Measurements from ENCODE around the gene AKR1B1. TPM values are rescaled to one million over a fixed set of nuclear protein-coding genes. Genes with fewer than 3 reads are reported as not detected.

The AKR1B1 gene
- total and polyA plus RNA-seq, 2 donors (not counting 1 experiment from before 2014, with no cell fraction given): 170 to 213 TPM

DNA sequence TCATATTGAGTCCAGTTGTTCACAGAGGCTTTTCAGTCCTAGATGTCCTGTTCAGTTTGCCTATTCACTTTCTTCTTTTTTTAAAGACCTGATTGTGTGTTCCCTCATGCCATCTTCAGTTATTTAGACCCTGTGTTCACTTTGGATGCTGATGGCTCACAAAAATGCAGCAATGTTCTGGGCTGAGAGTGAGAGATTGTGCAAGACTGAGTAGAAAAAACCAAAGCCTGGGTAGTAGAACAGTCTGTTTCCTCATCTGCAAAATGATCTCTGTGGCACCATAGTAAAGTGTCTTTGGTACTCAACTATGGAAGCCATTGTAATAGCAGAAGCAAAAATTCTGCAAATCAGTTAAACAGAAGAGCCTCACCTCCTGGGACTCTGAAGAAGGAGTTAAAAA is 43.2 kb downstream of the AKR1B1 start:
- Histone ChIP-seq H2AFZ (ENCODE audit: low read length) (no peak overlapping the region), H3K27me3 (ENCODE audit: control insufficient read depth, insufficient read depth, low read length) (no peaks in the 10 kb centered on the region), H3K4me3 (replicated peaks in 1 of 4; ENCODE audit: control extremely low read depth in 1 of 4, insufficient read depth in 1 of 4, low read depth in 3 of 4, low read length in 4 of 4) (no peak overlapping the region), H3K36me3 (ENCODE audit: control insufficient read depth, insufficient read depth, low read length) (no peaks in the 10 kb centered on the region), H3K79me2 (ENCODE audit: control insufficient read depth, insufficient read depth, low read length) (no peaks in the 10 kb centered on the region), H3K9me3 (ENCODE audit: control insufficient read depth, insufficient read depth, low read depth, low read length) (no peaks in the 10 kb centered on the region), H3K4me1 (ENCODE audit: control insufficient read depth, extremely low read depth, insufficient read depth, low read length) (no peaks in the 10 kb centered on the region), H3K27ac (ENCODE audit: insufficient read depth, low read length) (no peak overlapping the region), H3K4me2 (ENCODE audit: extremely low read depth, insufficient read depth, low read length) (no peak overlapping the region), H3K9ac (ENCODE audit: insufficient read depth, low read length) (no peak overlapping the region), H4K20me1 (ENCODE audit: control insufficient read depth, extremely low read depth, insufficient read depth, low read length) (no peaks in the 10 kb centered on the region)
- TF ChIP-seq, protein P1, sequence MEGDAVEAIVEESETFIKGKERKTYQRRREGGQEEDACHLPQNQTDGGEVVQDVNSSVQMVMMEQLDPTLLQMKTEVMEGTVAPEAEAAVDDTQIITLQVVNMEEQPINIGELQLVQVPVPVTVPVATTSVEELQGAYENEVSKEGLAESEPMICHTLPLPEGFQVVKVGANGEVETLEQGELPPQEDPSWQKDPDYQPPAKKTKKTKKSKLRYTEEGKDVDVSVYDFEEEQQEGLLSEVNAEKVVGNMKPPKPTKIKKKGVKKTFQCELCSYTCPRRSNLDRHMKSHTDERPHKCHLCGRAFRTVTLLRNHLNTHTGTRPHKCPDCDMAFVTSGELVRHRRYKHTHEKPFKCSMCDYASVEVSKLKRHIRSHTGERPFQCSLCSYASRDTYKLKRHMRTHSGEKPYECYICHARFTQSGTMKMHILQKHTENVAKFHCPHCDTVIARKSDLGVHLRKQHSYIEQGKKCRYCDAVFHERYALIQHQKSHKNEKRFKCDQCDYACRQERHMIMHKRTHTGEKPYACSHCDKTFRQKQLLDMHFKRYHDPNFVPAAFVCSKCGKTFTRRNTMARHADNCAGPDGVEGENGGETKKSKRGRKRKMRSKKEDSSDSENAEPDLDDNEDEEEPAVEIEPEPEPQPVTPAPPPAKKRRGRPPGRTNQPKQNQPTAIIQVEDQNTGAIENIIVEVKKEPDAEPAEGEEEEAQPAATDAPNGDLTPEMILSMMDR (conservative IDR thresholded peaks at IDR 0.05 in 1 of 2, IDR thresholded peaks at IDR 0.05 in 1 of 2; ENCODE audit: low read depth in 1 of 2, low read length in 2 of 2): no peak
- TF ChIP-seq EZH2 (IDR thresholded peaks at IDR 0.05; ENCODE audit: low read length, missing control alignments): no peak
- no peak for DNase-seq (ENCODE audit: low read depth in 2 of 2)

DNA sequence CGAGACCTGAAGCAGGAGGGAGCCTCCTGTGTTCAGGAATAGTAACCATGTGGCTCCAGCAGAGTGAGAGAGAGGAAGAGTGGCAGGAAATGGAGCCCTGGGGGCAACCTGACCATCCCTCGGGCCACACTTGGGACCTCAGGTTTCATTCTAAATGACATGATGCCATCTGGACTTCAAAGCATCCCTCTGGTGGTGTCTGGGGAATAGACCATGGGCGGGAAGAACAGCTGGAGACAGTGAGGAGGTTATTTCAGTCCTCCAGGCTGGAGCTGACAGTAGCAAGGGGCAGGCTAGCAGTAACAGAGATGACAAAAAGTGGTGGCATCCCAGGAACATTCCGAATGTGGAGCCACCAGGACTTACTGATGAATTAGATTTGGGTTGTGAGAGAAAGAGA is 44.8 kb downstream of the AKR1B1 start:
- no peak overlapping the region for H3K4me2 ChIP-seq (ENCODE audit: extremely low read depth, insufficient read depth, low read length)
- no peak overlapping the region for H2AFZ ChIP-seq (ENCODE audit: low read length)
- no peaks in the 10 kb centered on the region for H4K20me1 ChIP-seq (ENCODE audit: control insufficient read depth, extremely low read depth, insufficient read depth, low read length)
- no peak overlapping the region for H3K27ac ChIP-seq (ENCODE audit: insufficient read depth, low read length)
- H3K27me3 ChIP-seq (ENCODE audit: control insufficient read depth, insufficient read depth, low read length): peaks cover 3% of the 10 kb centered on the region
- no peak overlapping the region for H3K4me3 ChIP-seq (replicated peaks in 1 of 4; ENCODE audit: control extremely low read depth in 1 of 4, insufficient read depth in 1 of 4, low read depth in 3 of 4, low read length in 4 of 4)
- no peaks in the 10 kb centered on the region for H3K9me3 ChIP-seq (ENCODE audit: control insufficient read depth, insufficient read depth, low read depth, low read length)
- TF ChIP-seq, protein P1 (conservative IDR thresholded peaks at IDR 0.05 in 1 of 2, IDR thresholded peaks at IDR 0.05 in 1 of 2; ENCODE audit: low read depth in 1 of 2, low read length in 2 of 2): no peak
- no peak for TF ChIP-seq EZH2 (IDR thresholded peaks at IDR 0.05; ENCODE audit: low read length, missing control alignments)
- H3K36me3 ChIP-seq (ENCODE audit: control insufficient read depth, insufficient read depth, low read length): no peaks in the 10 kb centered on the region
- DNase-seq (ENCODE audit: low read depth in 2 of 2): no peak
- H3K4me1 ChIP-seq (ENCODE audit: control insufficient read depth, extremely low read depth, insufficient read depth, low read length): no peaks in the 10 kb centered on the region
- no peak overlapping the region for H3K9ac ChIP-seq (ENCODE audit: insufficient read depth, low read length)
- H3K79me2 ChIP-seq (ENCODE audit: control insufficient read depth, insufficient read depth, low read length): no peaks in the 10 kb centered on the region

DNA sequence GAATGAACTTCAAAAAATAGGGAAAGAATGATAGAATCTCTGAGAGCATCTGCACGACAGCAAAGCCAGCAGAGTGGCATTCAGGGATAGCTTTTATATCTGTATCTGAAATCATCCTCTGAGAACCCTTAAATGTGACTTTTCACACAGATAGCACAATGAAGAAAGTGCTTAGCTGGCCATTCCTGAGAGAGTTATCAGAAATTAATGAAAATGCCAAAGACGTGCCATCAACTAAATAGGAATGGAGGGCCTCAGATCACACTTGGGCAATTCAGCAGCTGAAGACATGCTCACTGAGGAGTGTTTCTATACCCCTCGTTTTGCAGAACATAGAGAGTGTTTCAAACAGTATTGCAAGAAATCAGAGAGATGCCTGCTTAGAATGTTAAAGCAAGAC is 51.6 kb downstream of the AKR1B1 start:
- Histone ChIP-seq H3K79me2 (ENCODE audit: control insufficient read depth, insufficient read depth, low read length) (no peaks in the 10 kb centered on the region), H2AFZ (ENCODE audit: low read length) (no peak overlapping the region), H4K20me1 (ENCODE audit: control insufficient read depth, extremely low read depth, insufficient read depth, low read length) (no peaks in the 10 kb centered on the region), H3K27ac (ENCODE audit: insufficient read depth, low read length) (no peak overlapping the region), H3K27me3 (ENCODE audit: control insufficient read depth, insufficient read depth, low read length) (peaks cover 13% of the 10 kb centered on the region), H3K4me3 (replicated peaks in 1 of 4; ENCODE audit: control extremely low read depth in 1 of 4, insufficient read depth in 1 of 4, low read depth in 3 of 4, low read length in 4 of 4) (no peak overlapping the region), H3K9ac (ENCODE audit: insufficient read depth, low read length) (no peak overlapping the region), H3K9me3 (ENCODE audit: control insufficient read depth, insufficient read depth, low read depth, low read length) (no peaks in the 10 kb centered on the region), H3K4me2 (ENCODE audit: extremely low read depth, insufficient read depth, low read length) (no peak overlapping the region), H3K36me3 (ENCODE audit: control insufficient read depth, insufficient read depth, low read length) (no peaks in the 10 kb centered on the region), H3K4me1 (ENCODE audit: control insufficient read depth, extremely low read depth, insufficient read depth, low read length) (no peaks in the 10 kb centered on the region)
- TF ChIP-seq, protein P1 (conservative IDR thresholded peaks at IDR 0.05 in 1 of 2, IDR thresholded peaks at IDR 0.05 in 1 of 2; ENCODE audit: low read depth in 1 of 2, low read length in 2 of 2): no peak
- TF ChIP-seq EZH2 (IDR thresholded peaks at IDR 0.05; ENCODE audit: low read length, missing control alignments): no peak
- DNase-seq (ENCODE audit: low read depth in 2 of 2): no peak
